CD8-positive, alpha-beta memory T cell (primary cell): ENCODE results near the gene ITGB3. TPM values are rescaled to one million over a fixed set of nuclear protein-coding genes. Genes with fewer than 3 reads are reported as not detected.
"Not testable (repeated sequence)": the region's sequence is repeated elsewhere in the genome, so short reads cannot be mapped to it uniquely, and the experiment has no call there.

Experiments used
- CTCF ChIA-PET: fragments of 350-600 bp; sonication (Branson Sonifier 250); formaldehyde crosslinking; loops from one replicate; lab custom pipeline; 2021; ENCODE audit warnings: antibody characterized with exemption; lab: Charles Lee
- POLR2A ChIA-PET: fragments of 350-600 bp; sonication (Branson Sonifier 250); formaldehyde crosslinking; loops from one replicate; lab custom pipeline; 2021; ENCODE audit warnings: antibody characterized with exemption; lab: Charles Lee
- DNase-seq, 5 donors: peaks; one replicate each; pipeline versions ENCODE4 v3.0.0 to v3.0.0-alpha.2; 2020 to 2022; ENCODE audit warnings: mixed read lengths in 1 of 5
- H3K27ac ChIP-seq: one replicate; pipeline ENCODE4 v1.7.0; 2013; ENCODE audit warnings: low read depth, mild to moderate bottlenecking, low read length, moderate library complexity
- H3K27me3 ChIP-seq: 2 replicates; pipeline ENCODE4 v1.7.0; 2013; ENCODE audit warnings: low read length, mild to moderate bottlenecking; ENCODE audit not compliant: insufficient read depth, poor library complexity, severe bottlenecking
- H3K36me3 ChIP-seq: 2 replicates; pipeline ENCODE4 v1.7.0; 2013; ENCODE audit warnings: mild to moderate bottlenecking, low read length, moderate library complexity; ENCODE audit not compliant: insufficient read depth
- H3K4me1 ChIP-seq: 2 replicates; pipeline ENCODE4 v1.7.0; 2013; ENCODE audit warnings: mild to moderate bottlenecking, low read length, moderate library complexity; ENCODE audit not compliant: insufficient read depth
- H3K4me3 ChIP-seq: 2 replicates; pipeline ENCODE4 v1.7.0; 2013; ENCODE audit warnings: mild to moderate bottlenecking, low read length
- H3K9me3 ChIP-seq: 2 replicates; pipeline ENCODE4 v1.7.0; 2013; ENCODE audit warnings: mild to moderate bottlenecking, low read length
- H3K27ac Mint-ChIP-seq, 8 donors: one replicate each; pipeline ENCODE4 v1.8.0; 2020 to 2021; ENCODE audit warnings: mixed read lengths in 8 of 8, mild to moderate bottlenecking in 6 of 8, inconsistent platforms in 3 of 8, moderate library complexity in 3 of 8
- H3K27me3 Mint-ChIP-seq, 2 donors: one replicate each; pipeline ENCODE4 v1.8.0; 2020 to 2021; ENCODE audit warnings: mixed read lengths in 2 of 2, mild to moderate bottlenecking in 1 of 2, moderate library complexity in 1 of 2
- H3K36me3 Mint-ChIP-seq, 3 donors: one replicate each; pipeline ENCODE4 v1.8.0; 2020 to 2021; ENCODE audit warnings: mixed read lengths in 3 of 3, inconsistent platforms in 1 of 3, mild to moderate bottlenecking in 1 of 3
- H3K4me1 Mint-ChIP-seq, 3 donors: one replicate each; pipeline ENCODE4 v1.8.0; 2020 to 2021; ENCODE audit warnings: mixed read lengths in 3 of 3, inconsistent platforms in 1 of 3, mild to moderate bottlenecking in 1 of 3
- H3K4me3 Mint-ChIP-seq, 7 donors: one replicate each; pipeline ENCODE4 v1.8.0; 2020 to 2021; ENCODE audit warnings: mixed read lengths in 7 of 7, mild to moderate bottlenecking in 6 of 7, moderate library complexity in 4 of 7, inconsistent platforms in 2 of 7
- H3K9me3 Mint-ChIP-seq, 5 donors: one replicate each; pipeline ENCODE4 v1.8.0; 2020 to 2022; ENCODE audit warnings: mixed read lengths in 5 of 5, mild to moderate bottlenecking in 3 of 5, moderate library complexity in 2 of 5, inconsistent platforms in 1 of 5
- polyA plus RNA-seq: library from polyadenylated mRNA; unstranded; fragments of 300-500 nt; fragmentation: Illumina TruSeq; gene quantifications from one replicate; pipeline ENCODE4 v1.2.3, GENCODE V29; 2021
- total RNA-seq, 2 experiments: library from RNA; stranded (reverse); gene quantifications; one replicate each; pipeline ENCODE4 v1.2.3, GENCODE V29; 2021

The ITGB3 gene
- total and polyA plus RNA-seq, 3 experiments from 2014 or later, result 0.07 to 0.13 TPM; not detected in 1

DNA sequence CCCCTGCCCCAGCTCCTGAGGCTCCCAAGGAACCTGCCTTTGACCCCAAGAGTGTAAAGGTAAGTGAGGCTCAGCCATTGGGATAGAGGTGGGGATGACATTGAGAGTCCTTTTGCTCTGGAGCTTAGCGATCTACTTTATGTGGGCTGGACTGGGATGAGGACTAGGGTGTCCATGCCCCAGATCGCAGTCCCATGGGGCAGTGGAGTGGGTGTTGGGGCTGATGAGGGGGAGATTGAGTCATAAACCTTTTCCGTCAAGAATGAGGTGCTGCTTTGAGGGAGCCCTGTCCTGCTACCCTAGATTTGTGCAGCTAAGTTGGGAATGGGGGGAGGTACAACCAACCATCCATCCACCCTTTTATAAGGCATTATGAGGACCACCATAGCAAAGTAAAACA lies 44.1 kb upstream of the ITGB3 start:
- Histone ChIP-seq H3K27ac (peak overlapping the region; percentile 75), H3K4me1 (peaks cover 27% of the 10 kb centered on the region), H3K36me3 (no peaks in the 10 kb centered on the region), H3K4me3 (no peak overlapping the region), H3K27me3 (no peaks in the 10 kb centered on the region), H3K9me3 (no peaks in the 10 kb centered on the region)
- H3K9me3 Mint-ChIP-seq, result no peaks in the 10 kb centered on the region
- no peak overlapping the region for H3K27ac Mint-ChIP-seq
- no peaks in the 10 kb centered on the region for H3K36me3 Mint-ChIP-seq
- ChIA-PET POLR2A (interaction anchor here (0.6 kb wide), 1 partner anchor 1757 kb away, joined by 3 read pairs; no protein-coding TSS in a partner anchor), CTCF (interaction anchor here (0.9 kb wide), 1 partner anchor 28 kb away, joined by 3 read pairs; no protein-coding TSS in a partner anchor)
- peaks cover 4 to 5% of the 10 kb centered on the region in 2 donors for H3K27me3 Mint-ChIP-seq
- H3K4me1 Mint-ChIP-seq, result peaks cover 33 to 36% (median 34%) of the 10 kb centered on the region in 3 donors
- no peak for DNase-seq
- no peak overlapping the region for H3K4me3 Mint-ChIP-seq

DNA sequence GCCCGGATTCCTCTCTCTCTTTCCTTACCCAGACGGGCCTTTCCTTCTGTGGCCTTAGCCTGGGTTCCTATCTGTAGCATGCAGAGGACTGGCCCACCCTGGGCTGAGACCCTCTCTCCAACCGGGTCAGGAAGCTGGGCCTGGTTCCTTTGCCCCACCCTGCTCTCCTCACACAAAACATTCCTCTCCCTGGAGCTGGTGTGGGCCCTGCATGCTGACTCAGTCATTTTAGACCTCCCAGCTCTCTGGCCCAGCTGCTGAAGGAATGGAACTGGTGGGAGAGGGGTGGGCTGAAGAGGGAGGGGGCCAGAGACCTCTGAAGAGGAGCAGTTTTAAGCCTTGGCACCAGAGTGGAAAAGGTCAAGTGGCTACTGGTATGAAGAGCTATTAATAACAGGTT lies 43.5 kb upstream of the ITGB3 start:
- H3K9me3 ChIP-seq, result no peaks in the 10 kb centered on the region
- H3K36me3 Mint-ChIP-seq, result no peaks in the 10 kb centered on the region
- no peak overlapping the region for H3K4me3 Mint-ChIP-seq
- H3K27me3 ChIP-seq, result no peaks in the 10 kb centered on the region
- no peaks in the 10 kb centered on the region for H3K9me3 Mint-ChIP-seq
- ChIA-PET POLR2A (interaction anchor here (0.6 kb wide), 1 partner anchor 1756 kb away, joined by 3 read pairs; no protein-coding TSS in a partner anchor), CTCF (interaction anchor here (0.7 to 1.4 kb wide), 2 partner anchors 8 to 20 kb away, joined by 4 read pairs; no protein-coding TSS in a partner anchor)
- H3K36me3 ChIP-seq, result no peaks in the 10 kb centered on the region
- no peak overlapping the region for H3K27ac Mint-ChIP-seq
- DNase-seq, result no peak
- peak overlapping the region; percentile 75 for H3K27ac ChIP-seq
- H3K4me1 ChIP-seq, result peaks cover 21% of the 10 kb centered on the region
- peaks cover 27 to 30% (median 28%) of the 10 kb centered on the region in 3 donors for H3K4me1 Mint-ChIP-seq
- H3K4me3 ChIP-seq, result no peak overlapping the region
- H3K27me3 Mint-ChIP-seq, result peaks cover 4 to 5% of the 10 kb centered on the region in 2 donors

DNA sequence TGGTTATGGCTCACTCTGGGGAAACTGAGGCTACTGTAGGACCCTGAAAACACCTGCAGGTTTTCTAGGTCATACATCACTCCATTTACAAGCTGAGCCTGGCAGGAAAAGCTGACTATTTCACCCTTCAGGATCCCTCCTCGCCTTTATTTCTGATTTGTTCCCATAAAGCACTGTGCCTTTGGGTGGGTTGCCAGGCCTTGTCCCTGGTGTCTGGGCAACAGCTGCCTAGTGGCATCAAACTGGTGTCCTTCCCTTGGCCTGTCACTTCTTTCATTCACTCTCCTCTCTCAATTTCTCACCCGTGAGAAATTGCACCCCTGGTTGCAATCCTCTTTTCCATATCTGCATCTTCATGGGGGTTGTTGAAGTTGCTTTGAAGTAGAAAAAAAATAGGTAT lies 42.8 kb upstream of the ITGB3 start:
- H3K36me3 ChIP-seq, result no peaks in the 10 kb centered on the region
- Mint-ChIP-seq H3K27ac (peak overlapping the region in 1 of 8 donors; percentile 90), H3K9me3 (no peaks in the 10 kb centered on the region), H3K27me3 (peaks cover 4 to 5% of the 10 kb centered on the region in 2 donors), H3K36me3 (no peaks in the 10 kb centered on the region), H3K4me3 (peak overlapping the region in 1 of 7 donors; percentile 20), H3K4me1 (peaks cover 21 to 23% (median 21%) of the 10 kb centered on the region in 3 donors)
- H3K4me3 ChIP-seq, result no peak overlapping the region
- DNase-seq, result no peak
- H3K4me1 ChIP-seq, result peaks cover 15% of the 10 kb centered on the region
- H3K9me3 ChIP-seq, result no peaks in the 10 kb centered on the region
- no peaks in the 10 kb centered on the region for H3K27me3 ChIP-seq
- H3K27ac ChIP-seq, result peak overlapping the region; percentile 75
- ChIA-PET POLR2A (no interaction called here), CTCF (interaction anchor here (0.7 to 1.4 kb wide), 2 partner anchors 9 to 19 kb away, joined by 4 read pairs; no protein-coding TSS in a partner anchor)

DNA sequence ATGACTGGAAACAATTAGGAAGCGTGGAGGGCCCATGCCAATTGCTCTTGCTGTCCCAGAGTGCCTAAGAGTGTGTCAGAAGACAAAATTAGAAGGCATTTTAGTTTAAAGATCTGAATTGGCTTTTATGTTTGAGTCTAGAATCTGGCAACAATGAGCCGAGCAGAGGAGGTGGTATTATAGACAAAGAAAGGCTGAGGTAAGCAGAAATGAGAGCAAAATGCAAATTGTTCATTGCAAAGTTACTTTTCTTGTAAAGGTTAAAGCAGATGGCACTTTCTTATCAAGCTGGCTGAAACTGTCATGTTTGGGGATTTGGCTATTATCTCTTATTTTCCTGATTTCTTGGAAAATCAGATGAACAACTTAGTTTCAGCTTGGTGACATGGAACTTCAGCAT lies 41.2 kb upstream of the ITGB3 start:
- Histone ChIP-seq H3K27ac (no peak overlapping the region), H3K4me1 (peaks cover 9% of the 10 kb centered on the region), H3K9me3 (no peaks in the 10 kb centered on the region), H3K4me3 (no peak overlapping the region), H3K36me3 (no peaks in the 10 kb centered on the region), H3K27me3 (no peaks in the 10 kb centered on the region)
- Mint-ChIP-seq H3K27ac (no peak overlapping the region), H3K9me3 (no peaks in the 10 kb centered on the region), H3K4me3 (no peak overlapping the region), H3K4me1 (peaks cover 19 to 22% (median 21%) of the 10 kb centered on the region in 3 donors), H3K27me3 (peaks cover 3 to 4% of the 10 kb centered on the region in 2 donors), H3K36me3 (no peaks in the 10 kb centered on the region)
- DNase-seq, result no peak
- CTCF ChIA-PET, result no interaction called here
- POLR2A ChIA-PET, result no interaction called here

DNA sequence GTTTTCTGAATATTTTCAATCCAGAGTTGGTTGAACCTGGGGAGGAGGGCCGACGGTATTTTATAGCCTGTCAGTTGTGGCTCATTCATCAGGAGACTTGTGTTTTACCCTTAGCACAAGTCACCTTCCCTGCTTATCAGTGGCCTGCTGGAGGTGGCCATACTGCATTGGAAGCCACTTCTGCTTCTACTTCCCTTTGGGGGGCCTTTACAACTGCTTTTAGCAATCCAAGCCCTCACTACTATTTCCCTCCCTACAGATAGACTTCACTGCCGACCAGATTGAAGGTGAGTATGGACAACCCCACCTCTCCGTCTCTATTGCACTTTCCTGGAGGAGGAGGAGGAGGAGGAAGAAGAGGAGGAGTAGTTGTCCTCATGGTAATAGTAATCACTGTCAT lies 40.1 kb upstream of the ITGB3 start:
- DNase-seq, result no peak
- Mint-ChIP-seq H3K9me3 (no peaks in the 10 kb centered on the region), H3K27ac (no peak overlapping the region), H3K27me3 (peaks cover 3 to 4% of the 10 kb centered on the region in 2 donors), H3K4me3 (no peak overlapping the region), H3K36me3 (no peaks in the 10 kb centered on the region), H3K4me1 (peaks cover 19 to 26% (median 22%) of the 10 kb centered on the region in 3 donors)
- Histone ChIP-seq H3K9me3 (no peaks in the 10 kb centered on the region), H3K27ac (no peak overlapping the region), H3K36me3 (no peaks in the 10 kb centered on the region), H3K27me3 (no peaks in the 10 kb centered on the region), H3K4me1 (peaks cover 20% of the 10 kb centered on the region), H3K4me3 (no peak overlapping the region)
- CTCF ChIA-PET, result no interaction called here
- POLR2A ChIA-PET, result no interaction called here

DNA sequence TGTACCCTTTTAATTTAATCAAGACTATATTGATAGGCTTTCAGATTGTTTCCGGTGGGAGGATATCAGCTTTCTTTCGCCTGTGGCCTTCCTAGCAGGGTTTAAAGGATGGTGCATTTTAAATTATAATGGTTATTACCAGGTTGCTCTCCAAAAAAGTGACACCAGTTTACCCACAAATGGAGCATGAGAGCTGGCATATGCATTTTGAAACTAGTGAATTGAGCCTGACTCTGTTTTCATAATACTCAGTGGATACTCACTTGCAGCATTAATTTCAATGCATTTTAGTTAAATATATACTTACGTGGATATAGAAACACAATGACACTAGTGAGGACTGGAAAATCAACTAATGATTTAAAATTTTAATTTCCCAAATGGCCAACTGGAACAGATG lies 38.7 kb upstream of the ITGB3 start:
- POLR2A ChIA-PET, result no interaction called here
- CTCF ChIA-PET, result no interaction called here

DNA sequence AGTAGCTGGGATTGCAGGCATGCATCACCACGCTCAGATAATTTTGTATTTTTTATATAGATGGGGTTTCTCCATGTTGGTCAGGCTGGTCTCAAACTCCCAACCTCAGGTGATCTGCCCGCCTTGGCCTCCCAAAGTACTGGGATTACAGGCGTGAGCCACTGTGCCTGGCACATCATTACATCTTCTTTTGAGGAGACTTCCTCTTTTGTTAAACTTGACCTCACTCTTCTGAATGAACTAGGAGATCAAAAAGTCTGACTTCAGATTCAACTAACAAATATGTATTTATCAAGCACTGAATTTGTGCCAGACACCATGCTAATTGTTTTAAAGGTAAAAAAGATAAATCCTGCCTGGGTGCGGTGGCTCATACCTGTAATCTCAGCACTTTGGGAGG lies 36.8 kb upstream of the ITGB3 start:
- Mint-ChIP-seq H3K4me1 (peaks cover 48 to 58% (median 54%) of the 10 kb centered on the region in 3 donors), H3K27ac (peak overlapping the region; percentile 51 to 86 (median 77)), H3K4me3 (peak overlapping the region in 6 of 7 donors; percentile 19 to 67 (median 45))
- CTCF ChIA-PET, result interaction anchor here (1.5 kb wide), 1 partner anchor 11 kb away, joined by 3 read pairs; no protein-coding TSS in a partner anchor
- not testable (repeated sequence) for H3K36me3 Mint-ChIP-seq, H3K9me3 Mint-ChIP-seq, H3K27me3 Mint-ChIP-seq, DNase-seq, H3K9me3 ChIP-seq, H3K27me3 ChIP-seq, H3K27ac ChIP-seq, H3K36me3 ChIP-seq, H3K4me3 ChIP-seq
- POLR2A ChIA-PET, result interaction anchor here (0.7 kb wide), 1 partner anchor 28 kb away, joined by 3 read pairs; no protein-coding TSS in a partner anchor
- peaks cover 49% of the 10 kb centered on the region for H3K4me1 ChIP-seq

More for the DNA sequence above, 38.7 kb upstream of the ITGB3 start:
- no peaks in the 10 kb centered on the region for H3K27me3 ChIP-seq
- Mint-ChIP-seq H3K36me3 (no peaks in the 10 kb centered on the region), H3K27ac (no peak overlapping the region), H3K4me3 (no peak overlapping the region), H3K27me3 (peaks cover 3 to 4% of the 10 kb centered on the region in 2 donors), H3K4me1 (peaks cover 32 to 40% (median 36%) of the 10 kb centered on the region in 3 donors), H3K9me3 (no peaks in the 10 kb centered on the region)
- no peaks in the 10 kb centered on the region for H3K9me3 ChIP-seq
- no peak overlapping the region for H3K27ac ChIP-seq
- no peaks in the 10 kb centered on the region for H3K36me3 ChIP-seq
- no peak overlapping the region for H3K4me3 ChIP-seq
- H3K4me1 ChIP-seq, result peaks cover 34% of the 10 kb centered on the region
- no peak for DNase-seq

DNA sequence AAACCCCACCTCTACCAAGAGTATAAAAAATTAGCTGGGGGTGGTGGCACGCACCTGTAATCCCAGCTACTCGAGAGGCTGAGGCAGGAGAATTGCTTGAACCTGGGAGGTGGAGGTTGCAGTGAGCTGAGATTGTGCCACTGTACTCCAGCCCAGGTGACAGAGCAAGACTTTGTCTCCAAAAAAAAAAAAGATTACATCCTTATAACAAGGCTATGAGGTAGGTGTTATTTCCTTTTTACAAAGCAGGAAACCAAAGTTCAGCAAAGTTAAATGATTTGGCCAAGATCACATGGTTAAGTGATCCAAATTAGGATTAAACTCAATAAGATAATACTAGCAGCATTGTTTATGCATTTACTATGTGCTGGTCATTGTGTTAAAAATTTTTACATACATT lies 36.3 kb upstream of the ITGB3 start:
- H3K27ac Mint-ChIP-seq, result peak overlapping the region; percentile 51 to 86 (median 77)
- H3K27me3 ChIP-seq, H3K36me3 ChIP-seq, H3K27ac ChIP-seq, H3K4me3 ChIP-seq, H3K9me3 ChIP-seq, H3K9me3 Mint-ChIP-seq, H3K27me3 Mint-ChIP-seq, H3K36me3 Mint-ChIP-seq: not testable (repeated sequence)
- ChIA-PET CTCF (interaction anchor here (1.0 kb wide), 1 partner anchor 13 kb away, joined by 3 read pairs; no protein-coding TSS in a partner anchor), POLR2A (interaction anchor here (0.5 to 1.0 kb wide), 3 partner anchors 11 to 476 kb away, joined by 3 read pairs; no protein-coding TSS in a partner anchor)
- peak overlapping the region; percentile 13 to 67 (median 43) for H3K4me3 Mint-ChIP-seq
- peak in 2 of 5 donors; percentile 52 to 69 for DNase-seq
- H3K4me1 Mint-ChIP-seq, result peaks cover 48 to 58% (median 55%) of the 10 kb centered on the region in 3 donors
- peaks cover 49% of the 10 kb centered on the region for H3K4me1 ChIP-seq
